ENCODE measurements around the gene PER1. TPM values are rescaled to one million over a fixed set of nuclear protein-coding genes. Genes with fewer than 3 reads are reported as not detected.
A peak's percentile ranks its signal among the peaks of the same experiment; 100 is the strongest.

The PER1 gene
- total and polyA plus RNA-seq, 4 donors: 34.3 to 297 (median 173) TPM

DNA sequence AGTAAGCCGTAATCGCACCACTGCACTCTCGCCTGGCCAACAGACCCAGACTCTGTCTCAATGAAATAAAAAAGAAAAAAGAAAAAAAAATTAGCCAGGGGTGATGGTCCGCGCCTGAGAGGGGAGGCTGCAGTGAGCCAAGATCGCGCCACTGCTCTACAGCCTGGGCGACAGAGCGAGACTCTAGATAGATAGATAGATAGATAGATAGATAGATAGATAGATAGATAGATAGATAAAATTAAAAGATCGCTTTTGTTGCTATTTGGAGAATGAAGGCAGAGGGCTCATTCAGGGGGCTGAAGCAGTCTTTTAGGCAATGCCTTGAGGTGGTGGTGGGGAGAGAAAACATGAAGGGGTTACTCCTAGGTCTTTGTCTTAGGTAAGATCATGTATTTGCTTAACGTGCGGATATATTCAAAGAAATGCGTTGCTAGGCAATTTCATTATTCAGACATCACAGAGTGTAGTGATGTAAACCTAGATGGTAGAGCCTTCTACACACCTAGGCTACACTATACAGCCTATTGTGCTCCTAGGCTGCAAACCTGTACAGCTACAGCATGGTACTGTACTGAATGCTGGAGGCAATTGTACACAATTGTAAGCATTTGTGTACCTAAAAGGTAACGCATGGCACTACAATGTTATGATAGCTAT lies 23.9 kb downstream of the PER1 start:
- Histone ChIP-seq H3K4me1 (ENCODE audit: control insufficient read depth in 1 of 2, insufficient read depth in 2 of 2, low read length in 2 of 2) (peaks cover 0 to 2% of the 10 kb centered on the region in 2 donors), H3K36me3 (ENCODE audit: control insufficient read depth in 1 of 2, insufficient read depth in 2 of 2, low read length in 1 of 2) (no peaks in the 10 kb centered on the region), H3K9me3 (ENCODE audit: control insufficient read depth, low read length) (no peaks in the 10 kb centered on the region), H3K27me3 (ENCODE audit: control insufficient read depth in 1 of 2, insufficient read depth in 2 of 2, low read length in 1 of 2) (no peaks in the 10 kb centered on the region), H3K27ac (ENCODE audit: low read depth in 1 of 2, low read length in 2 of 2) (no peak overlapping the region), H3K4me3 (ENCODE audit: low read length in 2 of 2) (no peak overlapping the region)
- intact Hi-C loops (cut with DNase I): no loop called here
- 78 to 87% methylated on average over 14 of the region's 14 CpGs for WGBS, 2 donors
- no peak for ATAC-seq (ENCODE audit: low FRiP score)
- DNase-seq: peak in 1 of 2 donors; percentile 43

DNA sequence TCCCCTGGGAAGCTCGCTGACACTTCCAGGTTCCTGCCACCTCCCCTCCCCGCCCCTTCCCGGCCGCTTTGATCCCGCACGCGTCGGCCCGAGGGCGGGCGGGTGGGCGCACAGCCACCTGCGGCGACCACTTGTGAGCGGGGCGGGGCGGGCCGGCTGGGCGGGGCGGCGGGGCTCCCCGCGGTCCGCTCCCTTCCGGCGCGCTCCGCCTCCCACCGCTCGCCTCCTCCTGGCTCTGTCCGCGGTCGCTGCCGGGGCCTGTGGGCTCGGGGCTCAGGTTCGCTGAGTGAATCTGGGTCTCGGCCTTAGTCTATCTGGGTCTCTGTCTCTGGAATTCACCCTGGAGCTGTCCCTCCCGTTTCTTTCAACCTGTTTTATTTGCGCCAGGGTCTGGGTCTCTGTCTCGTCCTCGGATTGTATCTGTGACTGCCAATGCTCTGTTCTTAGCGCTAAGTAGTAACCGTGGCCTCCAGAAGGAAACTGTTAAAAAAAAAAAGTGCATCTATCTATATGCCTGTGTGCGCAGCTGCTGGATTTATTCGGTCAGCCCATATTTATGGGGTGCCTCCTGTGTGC lies 25.6 kb downstream of the PER1 start:
- 0 to 1% methylated on average over 29 to 45 of the region's 45 CpGs for WGBS, 2 donors
- H3K4me3 ChIP-seq (ENCODE audit: low read length in 2 of 2): peak overlapping the region; percentile 57 to 81
- no peaks in the 10 kb centered on the region for H3K9me3 ChIP-seq (ENCODE audit: control insufficient read depth, low read length)
- DNase-seq (peak in 1 of 2 donors; percentile 81), ATAC-seq (ENCODE audit: low FRiP score) (peak; percentile 45)
- H3K27me3 ChIP-seq (ENCODE audit: control insufficient read depth in 1 of 2, insufficient read depth in 2 of 2, low read length in 1 of 2): no peaks in the 10 kb centered on the region
- intact Hi-C loops (cut with DNase I): no loop called here
- H3K4me1 ChIP-seq (ENCODE audit: control insufficient read depth in 1 of 2, insufficient read depth in 2 of 2, low read length in 2 of 2): peaks cover 0 to 2% of the 10 kb centered on the region in 2 donors
- H3K27ac ChIP-seq (ENCODE audit: low read depth in 1 of 2, low read length in 2 of 2): no peak overlapping the region
- H3K36me3 ChIP-seq (ENCODE audit: control insufficient read depth in 1 of 2, insufficient read depth in 2 of 2, low read length in 1 of 2): no peaks in the 10 kb centered on the region

DNA sequence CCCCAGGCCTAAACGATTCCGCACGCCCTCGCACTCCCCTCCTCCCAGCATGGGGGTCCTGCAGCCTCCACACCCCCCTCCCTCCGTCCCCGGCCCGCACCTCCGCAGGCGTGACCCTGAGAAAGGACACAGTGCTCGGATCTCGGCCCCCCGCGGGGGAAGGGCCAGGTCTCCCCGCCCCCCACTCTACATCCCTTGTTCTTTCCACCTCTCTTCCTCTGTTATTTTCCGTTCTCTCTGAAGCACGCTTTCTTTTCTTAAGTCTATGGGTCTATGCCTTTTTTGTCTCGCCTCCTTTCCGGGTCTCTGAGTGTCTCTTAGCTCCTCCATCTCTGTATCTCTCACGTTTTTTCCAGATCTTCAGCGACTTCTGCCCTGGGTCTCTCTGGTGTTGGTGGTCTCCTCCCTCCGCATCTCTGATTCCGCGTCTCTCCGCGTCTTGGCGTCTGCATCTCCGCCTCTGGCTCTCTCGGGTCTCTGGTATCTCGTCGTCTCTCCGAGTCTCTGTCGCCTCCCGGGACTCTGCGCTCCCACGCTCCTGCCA lies 26.2 kb downstream of the PER1 start:
- Histone ChIP-seq H3K4me1 (ENCODE audit: control insufficient read depth in 1 of 2, insufficient read depth in 2 of 2, low read length in 2 of 2) (peaks cover 0 to 2% of the 10 kb centered on the region in 2 donors), H3K27ac (ENCODE audit: low read depth in 1 of 2, low read length in 2 of 2) (no peak overlapping the region), H3K4me3 (ENCODE audit: low read length in 2 of 2) (peak overlapping the region; percentile 57 to 81), H3K36me3 (ENCODE audit: control insufficient read depth in 1 of 2, insufficient read depth in 2 of 2, low read length in 1 of 2) (no peaks in the 10 kb centered on the region), H3K9me3 (ENCODE audit: control insufficient read depth, low read length) (no peaks in the 10 kb centered on the region), H3K27me3 (ENCODE audit: control insufficient read depth in 1 of 2, insufficient read depth in 2 of 2, low read length in 1 of 2) (no peaks in the 10 kb centered on the region)
- DNase-seq: no peak
- intact Hi-C loops (cut with DNase I): loop anchor here in 1 of 2 donors (2.0 kb wide), 1 partner anchor 97 kb away; no protein-coding TSS in a partner anchor
- WGBS, 2 donors: 0% methylated on average over 35 of the region's 35 CpGs
- ATAC-seq (ENCODE audit: low FRiP score): peak; percentile 1

DNA sequence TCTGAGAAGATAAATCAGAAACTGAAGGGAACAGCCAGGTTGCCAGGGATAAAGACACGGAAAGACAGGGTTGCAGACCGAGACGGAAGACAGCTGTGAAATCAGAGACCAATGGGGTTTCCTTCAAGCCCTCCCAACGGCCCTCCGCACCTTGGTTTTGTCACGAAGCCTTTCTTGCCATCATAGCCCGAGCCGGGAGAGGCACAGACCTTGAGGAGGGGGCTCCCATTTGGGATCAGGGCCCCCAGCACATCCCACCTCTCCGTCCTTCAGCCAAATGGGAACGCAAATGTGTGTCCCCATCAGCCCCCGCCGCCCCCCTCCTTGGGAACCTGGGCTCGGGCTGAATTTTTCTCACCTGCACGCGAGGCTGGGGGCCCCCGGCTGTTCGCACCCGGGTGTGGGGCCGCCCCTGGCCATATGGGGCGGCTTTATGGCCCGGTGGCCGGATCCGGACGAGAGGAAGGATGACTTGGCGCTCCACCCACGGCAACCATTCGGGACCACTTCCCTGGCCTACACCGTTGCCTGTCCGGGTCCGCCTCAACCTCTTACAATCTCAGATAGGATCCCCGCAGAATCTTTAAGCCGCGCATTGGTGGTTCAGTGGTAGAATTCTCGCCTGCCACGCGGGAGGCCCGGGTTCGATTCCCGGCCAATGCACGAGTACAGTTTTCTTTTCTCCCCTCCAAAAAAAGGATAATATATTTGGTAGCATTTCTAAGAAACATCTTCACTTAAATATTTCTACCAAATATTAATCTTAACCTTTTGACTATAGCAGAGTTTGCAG lies 26.9 kb downstream of the PER1 start:
- Histone ChIP-seq H3K36me3 (ENCODE audit: control insufficient read depth in 1 of 2, insufficient read depth in 2 of 2, low read length in 1 of 2) (no peaks in the 10 kb centered on the region), H3K4me3 (ENCODE audit: low read length in 2 of 2) (peak overlapping the region; percentile 57 to 81), H3K27me3 (ENCODE audit: control insufficient read depth in 1 of 2, insufficient read depth in 2 of 2, low read length in 1 of 2) (no peaks in the 10 kb centered on the region), H3K9me3 (ENCODE audit: control insufficient read depth, low read length) (no peaks in the 10 kb centered on the region), H3K4me1 (ENCODE audit: control insufficient read depth in 1 of 2, insufficient read depth in 2 of 2, low read length in 2 of 2) (peaks cover 0 to 2% of the 10 kb centered on the region in 2 donors), H3K27ac (ENCODE audit: low read depth in 1 of 2, low read length in 2 of 2) (no peak overlapping the region)
- ATAC-seq (ENCODE audit: low FRiP score): peak; percentile 80
- intact Hi-C loops (cut with DNase I): loop anchor here in 1 of 2 donors (2.0 kb wide), 1 partner anchor 97 kb away; no protein-coding TSS in a partner anchor
- peak; percentile 80 to 90 for DNase-seq
- WGBS, 2 donors: 1% methylated on average over 40 of the region's 40 CpGs

DNA sequence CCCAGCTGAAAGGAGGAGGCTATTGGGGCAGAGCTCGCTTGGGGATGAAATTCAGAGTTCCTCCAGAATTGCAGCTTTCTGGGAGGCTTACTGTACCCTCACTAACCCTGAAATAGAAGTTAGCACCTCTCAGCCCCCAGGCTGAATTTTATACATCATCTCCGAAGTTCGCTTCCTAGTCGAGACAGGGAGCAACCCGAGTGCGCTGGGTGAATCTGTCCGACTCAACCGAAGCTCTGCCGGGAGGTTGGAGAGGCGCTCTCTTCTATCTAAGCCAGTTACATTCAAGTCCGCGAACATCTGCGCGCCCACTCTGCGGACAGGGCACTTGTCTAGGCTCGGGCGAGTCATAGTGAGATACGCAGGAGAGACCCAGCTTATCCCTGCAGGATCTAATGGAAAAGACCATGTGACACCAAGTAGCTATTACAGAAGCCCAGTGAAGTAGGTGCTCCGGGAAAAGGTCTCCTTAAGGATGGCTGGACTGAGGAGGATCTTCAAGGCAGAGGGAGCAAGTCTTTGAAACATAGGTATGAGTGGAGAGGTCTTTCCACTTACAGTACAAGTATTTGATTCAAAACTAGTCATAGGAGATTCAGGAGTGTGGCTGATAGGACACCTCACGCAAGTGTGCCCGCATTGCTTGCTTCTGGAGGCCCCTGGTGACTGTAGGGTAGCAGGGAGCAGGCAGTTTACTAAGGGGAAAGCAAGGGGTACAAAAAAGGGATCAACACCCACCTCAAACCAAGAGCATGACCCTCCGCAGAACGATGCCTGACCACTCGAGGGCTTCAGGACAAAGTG lies 27.7 kb downstream of the PER1 start:
- Histone ChIP-seq H3K9me3 (ENCODE audit: control insufficient read depth, low read length) (no peaks in the 10 kb centered on the region), H3K36me3 (ENCODE audit: control insufficient read depth in 1 of 2, insufficient read depth in 2 of 2, low read length in 1 of 2) (no peaks in the 10 kb centered on the region), H3K4me3 (ENCODE audit: low read length in 2 of 2) (peak overlapping the region in 1 of 2 donors; percentile 9), H3K27ac (ENCODE audit: low read depth in 1 of 2, low read length in 2 of 2) (no peak overlapping the region), H3K4me1 (ENCODE audit: control insufficient read depth in 1 of 2, insufficient read depth in 2 of 2, low read length in 2 of 2) (peaks cover 0 to 2% of the 10 kb centered on the region in 2 donors), H3K27me3 (ENCODE audit: control insufficient read depth in 1 of 2, insufficient read depth in 2 of 2, low read length in 1 of 2) (no peaks in the 10 kb centered on the region)
- DNase-seq: no peak
- intact Hi-C loops (cut with DNase I): loop anchor here (2.0 to 5.0 kb wide), 2 partner anchors 38 to 98 kb away; partner anchors contain the start of gene VAMP2 (in 1 of the 2)
- ATAC-seq (ENCODE audit: low FRiP score): no peak
- 2% methylated on average over 24 of the region's 24 CpGs for WGBS, 2 donors

DNA sequence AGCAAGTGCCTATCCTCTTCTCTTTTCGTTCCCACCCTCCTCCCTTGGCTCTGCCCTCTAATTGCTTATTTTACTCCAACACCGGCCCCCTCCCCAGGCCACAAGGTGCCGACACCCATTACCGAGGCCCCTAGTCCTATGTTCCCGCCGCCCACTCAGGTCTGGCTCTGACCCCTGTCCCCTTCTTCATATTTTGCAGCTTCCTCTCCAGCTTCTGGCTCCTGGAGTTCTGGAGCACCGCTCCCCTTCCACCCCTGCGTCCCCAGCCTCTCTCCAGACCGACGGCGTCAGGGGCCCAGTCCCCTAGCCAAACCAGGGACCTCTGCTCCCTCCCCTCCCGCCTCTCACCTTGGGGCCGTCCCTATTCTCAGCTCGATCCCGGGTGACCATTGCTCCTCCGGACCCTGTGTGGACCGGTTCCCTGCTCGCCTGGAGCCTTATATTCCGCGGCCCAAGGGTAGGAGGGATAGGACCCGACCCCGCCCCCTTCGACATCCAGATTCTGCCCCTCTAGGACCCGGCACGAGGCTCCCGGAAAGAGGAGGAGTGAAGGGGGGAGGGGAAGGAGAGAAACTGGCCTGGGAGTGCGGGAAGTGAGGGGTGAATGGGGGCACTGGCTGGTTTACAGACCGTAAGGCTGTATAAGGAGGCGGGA lies 28.4 kb downstream of the PER1 start, which contains the start of gene HES7:
TSS of gene HES7 (minus strand) at position 412 of the 655 bp plus-strand sequence. CDS start at position 390, 22 bp downstream.
- Histone ChIP-seq H3K36me3 (ENCODE audit: control insufficient read depth in 1 of 2, insufficient read depth in 2 of 2, low read length in 1 of 2) (no peaks in the 10 kb centered on the region), H3K27ac (ENCODE audit: low read depth in 1 of 2, low read length in 2 of 2) (no peak within 1 kb of the TSS), H3K4me3 (ENCODE audit: low read length in 2 of 2) (peak within 1 kb of the TSS in 1 of 2 donors; percentile 47), H3K27me3 (ENCODE audit: control insufficient read depth in 1 of 2, insufficient read depth in 2 of 2, low read length in 1 of 2) (no peaks in the 10 kb centered on the region), H3K4me1 (ENCODE audit: control insufficient read depth in 1 of 2, insufficient read depth in 2 of 2, low read length in 2 of 2) (peaks cover 0 to 2% of the 10 kb centered on the region in 2 donors), H3K9me3 (ENCODE audit: control insufficient read depth, low read length) (no peaks in the 10 kb centered on the region)
- ATAC-seq (ENCODE audit: low FRiP score) (no peak), DNase-seq (peak in 1 of 2 donors; percentile 59)
- intact Hi-C loops (cut with DNase I): loop anchor here (2.0 to 5.0 kb wide), 2 partner anchors 38 to 99 kb away; partner anchors contain the start of gene VAMP2 (in 1 of the 2)
- 0 to 1% methylated on average over 29 of the region's 29 CpGs for WGBS, 2 donors

DNA sequence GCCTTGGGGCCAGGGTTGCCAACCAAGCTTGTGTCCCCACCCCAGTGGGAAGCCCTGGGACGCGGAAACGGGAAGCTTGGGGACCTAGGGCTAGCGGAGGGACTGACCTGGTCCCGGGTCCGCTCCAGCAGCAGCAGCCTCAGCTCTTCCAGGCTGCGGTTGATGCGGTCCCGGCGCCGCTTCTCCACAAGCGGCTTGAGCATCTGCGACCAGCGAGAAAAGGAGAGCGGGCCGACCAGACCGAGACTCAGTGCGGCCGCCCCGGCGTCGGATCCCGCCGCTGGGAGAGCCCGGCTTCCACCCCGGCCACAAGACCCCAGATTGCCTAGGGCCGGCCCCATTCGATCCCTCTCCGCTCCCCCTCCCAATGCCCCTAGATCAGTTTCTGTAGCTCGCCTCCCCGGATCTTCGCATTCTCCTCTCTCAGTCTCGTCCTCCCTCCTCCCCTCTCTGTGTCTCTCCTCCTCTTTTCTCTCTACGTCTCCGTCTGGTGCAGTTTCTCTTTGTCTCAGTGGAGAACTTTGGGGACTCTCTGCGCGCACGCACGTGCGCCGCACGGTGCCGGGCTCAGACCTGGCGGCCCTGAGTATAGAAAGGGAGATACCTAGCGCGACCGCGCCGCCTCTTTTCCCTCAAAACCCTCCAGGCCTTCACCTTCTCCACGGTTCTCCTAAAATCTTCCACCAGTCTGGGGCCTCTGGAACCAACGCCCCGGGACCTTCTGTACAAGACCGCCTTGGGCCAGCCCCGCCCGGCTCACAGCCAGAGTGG lies 29.1 kb downstream of the PER1 start:
- DNase-seq (peak; percentile 59 to 82), ATAC-seq (ENCODE audit: low FRiP score) (no peak)
- Histone ChIP-seq H3K27ac (ENCODE audit: low read depth in 1 of 2, low read length in 2 of 2) (no peak overlapping the region), H3K27me3 (ENCODE audit: control insufficient read depth in 1 of 2, insufficient read depth in 2 of 2, low read length in 1 of 2) (no peaks in the 10 kb centered on the region), H3K4me3 (ENCODE audit: low read length in 2 of 2) (peak overlapping the region in 1 of 2 donors; percentile 47), H3K9me3 (ENCODE audit: control insufficient read depth, low read length) (no peaks in the 10 kb centered on the region), H3K4me1 (ENCODE audit: control insufficient read depth in 1 of 2, insufficient read depth in 2 of 2, low read length in 2 of 2) (peaks cover 0 to 2% of the 10 kb centered on the region in 2 donors), H3K36me3 (ENCODE audit: control insufficient read depth in 1 of 2, insufficient read depth in 2 of 2, low read length in 1 of 2) (no peaks in the 10 kb centered on the region)
- 0% methylated on average over 52 to 55 of the region's 55 CpGs for WGBS, 2 donors
- intact Hi-C loops (cut with DNase I): loop anchor here in 1 of 2 donors (5.0 kb wide), 1 partner anchor 39 kb away; the partner anchor contains the start of gene VAMP2

All from aorta (tissue), 5 donors.